DMS153 treated with DMSO at 0.1 percent for 48 hours (cell line): ENCODE measurements around the gene PLIN5.

Experiments
- DNase-seq: peaks from one replicate; lab custom pipeline; 2025; ENCODE audit not compliant: unreplicated experiment; lab: John Stamatoyannopoulos, UW

The PLIN5 gene

GRCh38 chr19:4534836-4535658 is at the start of gene PLIN5:
PLIN5 (minus strand) TSS chr19:4535224; CDS start chr19:4534074, 1,150 bp downstream.
- DNase-seq, result peak; percentile 14

- no peak for DNase-seq
These were observed 49.1 kb upstream of the PLIN5 start for GRCh38 chr19:4583961-4584669.

GRCh38 chr19:4582980-4583842 is 48.2 kb upstream of the PLIN5 start:
- no peak for DNase-seq

GRCh38 chr19:4581666-4582553 is 46.9 kb upstream of the PLIN5 start:
- DNase-seq, result no peak

- no peak for DNase-seq
These were observed 46.1 kb upstream of the PLIN5 start for GRCh38 chr19:4580961-4581665.

- no peak for DNase-seq
These were observed 45.2 kb upstream of the PLIN5 start for GRCh38 chr19:4580021-4580901.

GRCh38 chr19:4579389-4579788 is 44.4 kb upstream of the PLIN5 start:
- no peak for DNase-seq

- no peak for DNase-seq
These were observed 43.7 kb upstream of the PLIN5 start for GRCh38 chr19:4578552-4579248.

- DNase-seq, result no peak
These were observed 42.2 kb upstream of the PLIN5 start for GRCh38 chr19:4577020-4577782.

- DNase-seq, result no peak
These were observed 41.3 kb upstream of the PLIN5 start for GRCh38 chr19:4576016-4576933.

GRCh38 chr19:4575267-4576015 is 40.4 kb upstream of the PLIN5 start:
- no peak for DNase-seq

GRCh38 chr19:4573682-4574081 is 38.7 kb upstream of the PLIN5 start:
- no peak for DNase-seq

GRCh38 chr19:4571305-4571917 is 36.4 kb upstream of the PLIN5 start:
- no peak for DNase-seq

GRCh38 chr19:4570916-4571304 is 35.9 kb upstream of the PLIN5 start:
- DNase-seq, result no peak

- DNase-seq, result no peak
These were observed 35.4 kb upstream of the PLIN5 start for GRCh38 chr19:4570402-4570801.
